Right hindlimb (tissue), 1 donor: ENCODE measurements around the gene TOR1A.
"Not testable (repeated sequence)": the region's sequence is repeated elsewhere in the genome, so short reads cannot be mapped to it uniquely, and the experiment has no call there.

ENCODE experiments used
- DNase-seq: peaks from one replicate; pipeline ENCODE4 v3.0.0-alpha.2; 2018

The TOR1A gene

DNA sequence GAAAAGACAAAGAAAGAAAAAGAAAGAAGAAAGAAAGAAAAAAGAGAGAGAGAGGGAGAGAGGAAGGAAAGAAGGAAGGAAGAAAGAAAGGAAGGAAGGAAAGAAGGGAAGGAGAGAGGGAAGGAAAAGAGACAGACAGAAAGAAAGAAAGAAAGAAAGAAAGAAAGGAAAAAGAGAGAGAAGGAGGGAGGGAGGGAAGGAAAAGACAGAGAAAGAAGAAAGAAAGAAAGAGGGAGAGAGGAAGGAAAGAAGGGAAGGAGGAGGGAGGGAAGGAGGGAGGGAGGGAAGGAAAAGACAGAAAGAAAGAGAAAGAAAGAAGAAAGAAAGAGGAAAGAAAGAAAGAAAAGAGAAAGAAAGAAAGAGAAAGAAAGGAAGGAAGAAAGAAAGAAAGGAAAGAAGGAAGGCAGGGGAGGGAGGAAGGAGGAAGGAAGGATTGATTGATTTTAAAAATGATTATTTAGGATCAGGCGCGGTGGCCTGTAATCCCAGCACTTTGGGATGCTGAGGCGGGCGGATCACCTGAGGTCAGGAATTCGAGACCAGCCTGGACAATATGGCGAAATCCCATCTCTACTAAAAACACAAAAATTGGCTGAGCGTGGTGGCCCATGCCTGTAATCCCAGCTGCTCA lies 44.3 kb downstream of the TOR1A start:
- no peak for DNase-seq

DNA sequence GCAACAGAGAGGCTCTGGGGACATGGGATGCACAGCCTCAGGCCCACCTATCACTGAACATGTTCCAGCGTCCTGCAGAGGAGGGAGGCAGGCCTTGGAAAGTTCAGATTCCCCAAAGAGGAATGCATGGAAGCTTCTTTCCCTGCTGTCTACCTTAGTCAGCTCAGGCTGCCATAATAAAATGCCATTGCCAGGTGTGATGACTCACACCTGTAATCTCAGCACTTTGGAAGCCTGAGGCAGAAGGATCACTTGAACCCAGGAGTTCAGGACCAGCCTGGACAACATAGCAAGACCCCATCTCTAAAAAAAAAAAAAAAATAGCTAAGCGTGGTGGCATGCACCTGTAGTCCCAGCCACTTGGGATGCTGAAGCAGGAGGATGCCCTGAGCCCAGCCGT lies 45.5 kb downstream of the TOR1A start:
- no peak for DNase-seq

DNA sequence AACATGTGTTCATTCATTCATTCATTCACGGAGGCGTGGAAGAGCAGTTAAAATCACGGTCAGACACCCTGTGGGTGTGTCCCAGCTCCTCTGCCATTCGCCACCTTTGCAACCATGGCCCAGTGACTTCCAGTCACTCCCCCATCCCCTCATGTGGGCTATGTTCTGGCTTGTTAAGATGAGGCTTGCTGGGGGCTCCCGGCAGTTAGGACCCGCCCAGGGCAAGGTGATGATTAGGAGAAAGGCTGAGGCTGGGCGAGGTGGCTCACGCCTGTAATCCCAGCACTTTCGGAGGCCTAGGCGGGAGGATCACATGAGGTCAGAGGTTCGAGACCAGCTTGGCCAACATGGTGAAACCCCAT lies 46.2 kb downstream of the TOR1A start:
- DNase-seq = no peak

DNA sequence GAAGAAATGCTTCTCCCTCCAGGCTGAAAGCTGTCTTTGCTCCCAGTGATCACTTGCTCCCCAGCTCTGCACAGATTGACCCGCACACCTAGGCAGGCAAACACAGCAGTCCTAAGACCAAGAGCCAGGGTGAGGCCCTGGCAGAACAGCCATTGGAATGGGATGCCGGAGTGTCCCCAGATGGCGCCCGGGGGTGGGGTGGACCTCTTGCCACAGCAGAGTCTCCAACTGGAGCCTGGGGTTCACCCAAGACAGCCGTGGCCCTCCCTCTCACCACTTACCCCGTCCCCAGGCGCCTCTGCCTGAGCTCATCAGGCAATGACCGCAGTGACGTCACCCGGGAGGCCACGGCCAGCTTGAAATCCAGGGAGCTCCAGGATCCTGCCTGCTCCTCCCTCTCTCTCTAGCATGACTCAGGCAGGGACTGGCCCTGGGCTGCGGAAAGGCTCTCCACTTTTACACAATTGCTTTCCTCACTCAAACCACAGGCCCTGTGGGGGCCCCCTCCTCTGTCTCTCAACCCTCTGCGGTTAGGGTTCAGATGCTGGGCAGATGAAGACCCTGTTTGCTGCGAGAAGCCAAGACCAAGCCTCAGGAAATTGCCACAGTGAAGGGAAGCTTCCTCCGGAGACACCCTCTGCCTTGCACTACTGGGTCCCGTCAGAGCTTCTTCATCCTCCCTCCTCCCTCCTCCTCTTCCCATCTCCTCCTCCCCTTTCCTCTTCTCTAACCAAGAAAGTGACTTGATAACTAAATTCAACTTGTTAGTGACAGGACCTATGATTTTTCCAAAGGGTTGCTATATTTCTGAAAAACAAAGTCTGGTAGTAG lies 46.8 kb downstream of the TOR1A start:
- peak; percentile 95 for DNase-seq

DNA sequence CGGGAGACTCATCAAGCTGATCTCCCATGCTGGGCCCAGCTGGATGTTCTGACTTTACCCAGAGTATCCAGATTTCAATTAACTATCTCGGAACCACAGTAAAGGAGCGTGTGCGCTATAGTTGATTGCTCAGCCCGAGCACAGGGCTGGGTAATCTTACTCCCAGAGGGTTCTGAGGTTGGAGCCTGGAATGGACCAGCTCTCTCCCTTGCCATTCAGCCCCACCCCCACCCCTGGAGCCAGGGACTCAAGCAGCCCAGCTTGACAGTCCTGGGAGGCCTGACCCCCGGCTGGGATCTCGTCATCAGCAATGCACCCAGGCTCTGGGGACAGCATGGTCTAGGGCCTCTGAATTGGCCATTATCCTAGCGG lies 47.4 kb downstream of the TOR1A start:
- DNase-seq = no peak

DNA sequence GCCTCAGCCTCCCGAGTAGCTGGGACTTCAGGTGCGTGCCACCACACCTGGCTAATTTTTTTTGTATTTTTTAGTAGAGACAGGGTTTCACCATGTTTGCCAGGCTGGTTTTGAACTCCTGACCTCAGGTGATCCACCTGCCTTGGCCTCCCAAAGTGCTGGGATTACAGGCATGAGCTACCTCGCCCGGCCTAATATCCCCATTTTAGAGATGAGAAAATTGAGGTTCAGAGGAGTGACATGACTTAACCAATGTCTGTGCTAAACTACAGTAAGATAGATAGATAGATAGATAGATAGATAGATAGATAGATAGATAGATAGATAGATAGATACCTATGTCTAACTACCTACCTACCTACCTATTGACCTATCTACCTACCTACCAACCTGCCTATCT lies 47.8 kb downstream of the TOR1A start:
- not testable (repeated sequence) for DNase-seq

DNA sequence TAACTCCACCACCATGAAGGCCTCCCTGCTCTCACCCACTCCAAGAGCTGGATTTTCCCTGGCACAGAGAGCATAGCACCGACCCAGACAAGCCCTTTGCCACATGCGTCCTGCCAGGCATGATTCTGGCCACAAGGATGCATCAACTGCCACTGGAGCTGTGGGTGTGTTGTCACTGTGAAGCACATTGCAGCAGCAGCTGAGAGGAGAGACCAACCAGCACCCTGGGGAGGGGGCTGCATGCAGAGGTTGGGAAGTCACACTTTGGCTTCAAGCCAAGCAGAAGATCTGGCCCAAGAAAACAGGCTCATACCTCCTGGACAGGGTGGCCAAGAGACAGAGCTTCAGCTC lies 48.5 kb downstream of the TOR1A start:
- DNase-seq = no peak

DNA sequence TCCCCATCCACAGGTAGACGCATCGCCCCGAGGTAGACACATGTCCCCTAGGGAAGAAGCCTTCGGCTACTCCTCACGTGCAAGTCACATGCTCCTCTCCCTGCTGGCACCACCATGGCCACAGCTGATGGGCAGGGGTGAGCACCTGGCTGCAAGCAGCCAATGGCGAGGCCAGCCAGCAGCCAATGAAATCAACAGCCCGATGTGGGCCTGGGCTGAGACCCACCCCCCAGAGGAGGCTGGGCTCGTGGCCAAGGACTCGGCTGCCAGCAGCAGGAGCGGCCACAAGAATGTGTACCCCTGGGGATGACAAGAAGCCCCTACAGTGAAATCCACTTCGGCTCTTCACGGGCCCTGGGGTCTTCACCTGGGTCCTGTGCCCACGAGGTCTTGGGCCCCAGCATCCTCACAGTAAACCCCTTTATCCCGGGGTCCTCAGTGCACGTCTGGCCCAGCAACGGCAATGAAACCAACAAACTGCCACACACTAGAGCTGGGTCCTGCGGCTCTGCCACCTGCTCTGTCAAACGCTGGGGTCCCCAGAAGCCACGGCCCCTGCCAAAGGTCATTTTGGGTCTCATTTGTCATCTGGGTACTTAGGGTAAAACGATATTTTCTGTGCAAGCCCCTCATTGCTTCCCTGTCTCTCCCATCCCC lies 49.0 kb downstream of the TOR1A start:
- no peak for DNase-seq

DNA sequence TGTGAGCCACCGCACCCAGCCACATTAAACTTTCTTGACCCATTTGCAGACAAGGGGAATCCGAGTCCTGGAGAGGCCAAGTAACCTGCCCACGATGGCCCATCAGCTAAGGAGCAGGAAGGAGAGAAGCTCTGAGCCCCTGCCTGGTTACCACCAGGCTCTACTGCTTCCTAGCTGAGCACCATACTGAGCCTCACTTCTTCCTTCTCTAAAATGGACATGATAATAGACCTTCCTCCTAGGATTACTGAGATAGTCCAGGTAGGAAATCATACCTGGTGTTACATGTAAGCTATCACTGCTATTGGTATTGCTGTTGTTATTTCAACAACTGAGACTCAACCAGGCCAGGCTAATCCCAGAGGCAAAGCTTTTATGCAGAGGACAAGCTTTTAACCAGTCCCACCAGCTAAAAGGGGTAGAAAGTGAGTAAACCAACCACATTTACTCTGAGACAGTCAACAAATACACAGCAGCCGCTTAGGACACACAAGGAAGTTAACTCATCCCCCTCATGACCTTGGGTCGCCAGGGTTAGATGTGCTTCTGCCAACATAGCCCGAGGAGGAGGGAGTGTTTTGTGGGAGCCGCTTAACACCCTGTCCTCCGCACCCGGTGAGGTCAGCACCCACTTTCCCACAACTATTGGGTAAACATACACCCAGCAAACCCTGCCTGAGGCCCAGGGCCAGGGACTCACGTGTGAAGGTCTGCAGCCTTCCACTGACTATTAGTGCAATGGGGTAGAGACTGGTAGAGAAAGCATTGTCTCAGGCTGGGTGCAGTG lies 50.5 kb downstream of the TOR1A start:
- DNase-seq = no peak

DNA sequence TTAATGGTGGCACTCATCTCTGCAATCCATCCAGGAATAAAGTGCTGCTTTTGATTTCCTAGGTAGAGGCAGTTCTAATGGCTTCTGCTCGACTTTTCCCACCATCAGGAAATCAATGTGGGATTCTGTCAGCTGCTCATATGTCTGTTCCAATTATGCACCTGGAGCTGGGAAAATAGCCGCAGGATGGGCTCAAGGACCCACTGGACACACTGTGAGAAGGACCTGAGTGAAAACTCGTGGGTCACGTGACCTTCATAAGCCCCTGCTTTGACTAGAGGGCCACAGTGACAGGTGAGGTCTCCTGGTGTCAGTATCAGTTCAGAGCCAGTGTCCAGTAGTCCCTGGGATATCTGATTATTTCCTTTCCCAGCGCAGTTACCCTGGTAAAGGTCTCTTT lies 53.2 kb downstream of the TOR1A start:
- no peak for DNase-seq

DNA sequence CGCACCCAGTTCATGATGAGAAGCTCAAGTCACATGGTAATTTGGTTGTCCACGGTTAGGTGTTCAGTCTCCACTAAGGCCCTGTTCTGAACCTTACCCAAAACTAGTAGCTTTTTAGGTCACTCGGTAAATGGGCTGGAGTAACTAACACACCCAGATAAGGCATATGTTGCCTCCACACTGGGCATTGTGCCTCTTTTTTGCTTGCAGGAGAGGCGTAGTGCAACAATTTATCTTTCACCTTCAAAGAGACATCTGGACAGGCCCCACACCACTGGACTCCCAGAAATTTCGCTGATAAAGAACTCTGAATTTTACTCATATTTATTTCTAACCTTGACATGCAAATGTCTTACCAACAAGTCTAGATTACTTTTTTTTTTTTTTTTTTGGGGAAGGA lies 54.3 kb downstream of the TOR1A start:
- no peak for DNase-seq

DNA sequence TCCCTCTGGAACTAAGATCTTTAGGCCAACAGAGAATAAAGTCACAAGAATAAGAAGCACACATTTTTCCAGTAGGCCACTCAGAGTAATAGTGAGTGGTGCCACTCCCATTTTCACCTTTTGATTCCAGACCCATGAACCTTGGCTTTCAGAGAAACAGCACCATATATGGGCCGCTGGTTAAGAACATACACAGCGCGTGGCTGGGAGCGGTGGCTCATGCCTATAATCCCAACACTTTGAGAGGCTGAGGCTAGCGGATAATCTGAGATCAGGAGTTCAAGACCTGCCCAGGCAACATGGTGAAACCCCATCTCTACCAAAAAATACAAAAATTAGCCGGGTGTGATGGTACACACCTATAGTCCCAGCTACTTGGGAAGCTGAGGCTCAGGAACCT lies 55.5 kb downstream of the TOR1A start:
- DNase-seq = no peak

DNA sequence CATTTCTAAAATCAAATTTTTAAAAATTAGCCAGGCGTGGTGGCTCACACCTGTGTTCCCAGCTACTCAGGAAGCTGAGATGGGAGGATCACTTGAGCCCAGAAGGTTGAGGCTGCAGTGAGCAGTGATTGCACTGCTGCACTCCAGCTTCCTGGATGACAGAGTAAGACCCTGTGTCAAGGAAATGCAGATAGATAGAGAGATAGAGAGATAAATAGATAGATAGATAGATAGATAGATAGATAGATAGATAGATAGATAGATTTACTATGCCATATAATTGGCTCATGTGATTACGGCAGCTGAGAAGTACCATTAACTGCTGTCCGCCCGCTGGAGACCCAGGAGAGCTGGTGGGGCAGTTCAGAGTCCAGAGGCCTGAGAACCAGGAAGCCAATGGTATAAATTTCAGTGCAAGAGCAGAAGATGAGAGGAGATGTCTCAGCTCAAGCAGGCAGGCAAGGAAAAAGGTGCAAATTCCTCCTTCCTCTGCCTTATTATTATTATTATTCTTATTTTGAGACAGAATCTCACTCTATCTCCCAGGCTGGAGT lies 58.1 kb downstream of the TOR1A start:
- DNase-seq = no peak

DNA sequence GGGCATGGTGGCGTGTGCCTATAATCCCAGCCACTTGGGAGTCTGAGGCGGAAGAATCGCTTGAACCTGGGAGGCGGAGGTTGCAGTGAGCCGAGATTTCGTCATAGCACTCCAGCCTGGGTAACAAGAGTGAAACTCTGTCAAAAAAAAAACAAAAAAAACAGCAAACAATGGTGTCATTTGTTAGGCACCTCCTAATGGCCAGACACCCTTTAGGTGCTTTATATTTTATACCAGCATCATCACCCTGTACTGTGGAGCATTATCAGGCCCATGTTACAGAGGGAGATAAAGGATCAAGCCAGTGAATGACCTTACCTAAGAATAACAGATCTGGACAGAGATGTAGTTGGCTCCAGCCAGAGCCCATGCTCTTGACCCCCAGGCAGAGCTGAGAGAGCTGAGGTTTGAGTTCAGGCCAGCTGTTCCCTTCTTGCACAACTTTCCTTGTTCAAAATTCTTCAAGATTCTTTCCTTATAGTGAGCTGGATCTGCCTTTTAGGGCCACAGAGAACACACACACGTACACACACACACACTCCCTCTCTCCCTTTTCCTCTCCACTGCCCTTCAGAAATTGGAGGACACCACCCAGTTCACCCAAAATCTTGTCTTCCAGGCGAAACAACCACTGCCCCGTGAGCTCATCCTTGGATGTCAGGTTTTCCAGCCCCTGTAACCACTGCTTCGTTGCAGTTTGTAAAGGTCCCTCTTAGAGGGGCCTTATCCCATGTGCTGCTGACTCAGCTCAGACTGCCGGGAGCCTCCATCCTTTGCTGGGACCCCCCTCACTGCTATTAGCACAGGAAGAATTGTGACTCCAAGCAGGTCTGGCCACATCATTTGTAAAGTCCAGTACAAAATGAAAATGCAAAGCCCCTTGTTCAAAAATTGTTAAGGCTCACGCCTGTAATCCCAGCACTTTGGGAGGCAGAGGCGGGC lies 60.7 kb downstream of the TOR1A start:
- DNase-seq = no peak
